ENCODE measurements around the gene GOLPH3.
"Not testable (repeated sequence)": the region's sequence is repeated elsewhere in the genome, so short reads cannot be mapped to it uniquely, and the experiment has no call there.

Gene GOLPH3

GRCh38 chr5:32126691-32127090 is 47.4 kb downstream of the GOLPH3 start:
- Histone ChIP-seq H3K4me1 (ENCODE audit: control insufficient read depth, insufficient read depth, low read length) (no peaks in the 10 kb centered on the region), H3K9ac (ENCODE audit: low read length) (no peak overlapping the region), H3K36me3 (ENCODE audit: control insufficient read depth, insufficient read depth, low read length) (no peaks in the 10 kb centered on the region), H3K27me3 (ENCODE audit: control insufficient read depth, insufficient read depth, low read length) (no peaks in the 10 kb centered on the region), H3K9me3 (ENCODE audit: control insufficient read depth, low read length) (no peaks in the 10 kb centered on the region), H3K4me3 (ENCODE audit: low read length) (no peak overlapping the region)

- H3K9ac ChIP-seq (ENCODE audit: low read length) = no peak overlapping the region
- H3K4me3 ChIP-seq (ENCODE audit: low read length) = no peak overlapping the region
- H3K9me3 ChIP-seq (ENCODE audit: control insufficient read depth, low read length) = no peaks in the 10 kb centered on the region
- no peaks in the 10 kb centered on the region for H3K27me3 ChIP-seq (ENCODE audit: control insufficient read depth, insufficient read depth, low read length)
- H3K4me1 ChIP-seq (ENCODE audit: control insufficient read depth, insufficient read depth, low read length) = no peaks in the 10 kb centered on the region
- peaks cover 5% of the 10 kb centered on the region for H3K36me3 ChIP-seq (ENCODE audit: control insufficient read depth, insufficient read depth, low read length)
Observed at GRCh38 chr5:32123889-32124676, 50.0 kb downstream of the GOLPH3 start.

GRCh38 chr5:32123058-32123805 is 50.9 kb downstream of the GOLPH3 start:
- H3K4me1 ChIP-seq (ENCODE audit: control insufficient read depth, insufficient read depth, low read length) = no peaks in the 10 kb centered on the region
- H3K9ac ChIP-seq (ENCODE audit: low read length) = no peak overlapping the region
- H3K36me3 ChIP-seq (ENCODE audit: control insufficient read depth, insufficient read depth, low read length) = peaks cover 5% of the 10 kb centered on the region
- no peaks in the 10 kb centered on the region for H3K27me3 ChIP-seq (ENCODE audit: control insufficient read depth, insufficient read depth, low read length)
- no peaks in the 10 kb centered on the region for H3K9me3 ChIP-seq (ENCODE audit: control insufficient read depth, low read length)
- no peak overlapping the region for H3K4me3 ChIP-seq (ENCODE audit: low read length)

- H3K27me3 ChIP-seq (ENCODE audit: control insufficient read depth, insufficient read depth, low read length); H3K9ac ChIP-seq (ENCODE audit: low read length); H3K36me3 ChIP-seq (ENCODE audit: control insufficient read depth, insufficient read depth, low read length); H3K9me3 ChIP-seq (ENCODE audit: control insufficient read depth, low read length); H3K4me3 ChIP-seq (ENCODE audit: low read length); H3K4me1 ChIP-seq (ENCODE audit: control insufficient read depth, insufficient read depth, low read length): not testable (repeated sequence)
Observed at GRCh38 chr5:32118922-32119321, 55.2 kb downstream of the GOLPH3 start.

- Histone ChIP-seq H3K27me3 (ENCODE audit: control insufficient read depth, insufficient read depth, low read length) (no peaks in the 10 kb centered on the region), H3K9ac (ENCODE audit: low read length) (no peak overlapping the region), H3K4me3 (ENCODE audit: low read length) (no peak overlapping the region), H3K4me1 (ENCODE audit: control insufficient read depth, insufficient read depth, low read length) (no peaks in the 10 kb centered on the region), H3K36me3 (ENCODE audit: control insufficient read depth, insufficient read depth, low read length) (peaks cover 5% of the 10 kb centered on the region), H3K9me3 (ENCODE audit: control insufficient read depth, low read length) (no peaks in the 10 kb centered on the region)
Observed at GRCh38 chr5:32116574-32117313, 57.4 kb downstream of the GOLPH3 start.

GRCh38 chr5:32115985-32116384 is 58.1 kb downstream of the GOLPH3 start:
- Histone ChIP-seq H3K4me3 (ENCODE audit: low read length) (no peak overlapping the region), H3K9ac (ENCODE audit: low read length) (no peak overlapping the region), H3K36me3 (ENCODE audit: control insufficient read depth, insufficient read depth, low read length) (peaks cover 5% of the 10 kb centered on the region), H3K9me3 (ENCODE audit: control insufficient read depth, low read length) (no peaks in the 10 kb centered on the region), H3K27me3 (ENCODE audit: control insufficient read depth, insufficient read depth, low read length) (no peaks in the 10 kb centered on the region), H3K4me1 (ENCODE audit: control insufficient read depth, insufficient read depth, low read length) (no peaks in the 10 kb centered on the region)

GRCh38 chr5:32110111-32110696 is 63.9 kb downstream of the GOLPH3 start:
- H3K4me3 ChIP-seq (ENCODE audit: low read length) = no peak overlapping the region

GRCh38 chr5:32109236-32109635 is 64.9 kb downstream of the GOLPH3 start:
- Histone ChIP-seq H3K4me3 (ENCODE audit: low read length) (no peak overlapping the region), H3K36me3 (ENCODE audit: control insufficient read depth, insufficient read depth, low read length) (no peaks in the 10 kb centered on the region), H3K9me3 (ENCODE audit: control insufficient read depth, low read length) (no peaks in the 10 kb centered on the region), H3K9ac (ENCODE audit: low read length) (no peak overlapping the region), H3K27me3 (ENCODE audit: control insufficient read depth, insufficient read depth, low read length) (no peaks in the 10 kb centered on the region), H3K4me1 (ENCODE audit: control insufficient read depth, insufficient read depth, low read length) (peaks cover 4% of the 10 kb centered on the region)

More at GRCh38 chr5:32110111-32110696, 63.9 kb downstream of the GOLPH3 start:
- H3K36me3 ChIP-seq (ENCODE audit: control insufficient read depth, insufficient read depth, low read length) = no peaks in the 10 kb centered on the region
- H3K27me3 ChIP-seq (ENCODE audit: control insufficient read depth, insufficient read depth, low read length) = no peaks in the 10 kb centered on the region
- H3K9ac ChIP-seq (ENCODE audit: low read length) = no peak overlapping the region
- no peaks in the 10 kb centered on the region for H3K9me3 ChIP-seq (ENCODE audit: control insufficient read depth, low read length)
- H3K4me1 ChIP-seq (ENCODE audit: control insufficient read depth, insufficient read depth, low read length) = peaks cover 4% of the 10 kb centered on the region

- peaks cover 4% of the 10 kb centered on the region for H3K4me1 ChIP-seq (ENCODE audit: control insufficient read depth, insufficient read depth, low read length)
- no peak overlapping the region for H3K4me3 ChIP-seq (ENCODE audit: low read length)
- H3K9me3 ChIP-seq (ENCODE audit: control insufficient read depth, low read length) = no peaks in the 10 kb centered on the region
- H3K9ac ChIP-seq (ENCODE audit: low read length) = no peak overlapping the region
- peaks cover 4% of the 10 kb centered on the region for H3K36me3 ChIP-seq (ENCODE audit: control insufficient read depth, insufficient read depth, low read length)
- no peaks in the 10 kb centered on the region for H3K27me3 ChIP-seq (ENCODE audit: control insufficient read depth, insufficient read depth, low read length)
Observed at GRCh38 chr5:32108167-32108566, 66.0 kb downstream of the GOLPH3 start.

GRCh38 chr5:32107291-32107690 is 66.8 kb downstream of the GOLPH3 start:
- Histone ChIP-seq H3K4me3 (ENCODE audit: low read length) (no peak overlapping the region), H3K27me3 (ENCODE audit: control insufficient read depth, insufficient read depth, low read length) (no peaks in the 10 kb centered on the region), H3K36me3 (ENCODE audit: control insufficient read depth, insufficient read depth, low read length) (peaks cover 4% of the 10 kb centered on the region), H3K9ac (ENCODE audit: low read length) (no peak overlapping the region), H3K9me3 (ENCODE audit: control insufficient read depth, low read length) (no peaks in the 10 kb centered on the region), H3K4me1 (ENCODE audit: control insufficient read depth, insufficient read depth, low read length) (peaks cover 4% of the 10 kb centered on the region)

GRCh38 chr5:32103521-32103920 is 70.6 kb downstream of the GOLPH3 start:
- H3K36me3 ChIP-seq (ENCODE audit: control insufficient read depth, insufficient read depth, low read length) = peaks cover 4% of the 10 kb centered on the region

More at GRCh38 chr5:32103521-32103920, 70.6 kb downstream of the GOLPH3 start:
- Histone ChIP-seq H3K27me3 (ENCODE audit: control insufficient read depth, insufficient read depth, low read length) (no peaks in the 10 kb centered on the region), H3K9ac (ENCODE audit: low read length) (no peak overlapping the region), H3K4me1 (ENCODE audit: control insufficient read depth, insufficient read depth, low read length) (peaks cover 4% of the 10 kb centered on the region), H3K9me3 (ENCODE audit: control insufficient read depth, low read length) (no peaks in the 10 kb centered on the region), H3K4me3 (ENCODE audit: low read length) (no peak overlapping the region)

Data from mucosa of stomach (tissue), 1 donor.